Measurements from ENCODE around the gene MEIS2. TPM values are rescaled to one million over a fixed set of nuclear protein-coding genes. Genes with fewer than 3 reads are reported as not detected.

Gene MEIS2
- polyA plus RNA-seq, 2 of the 4 experiments (the other 2 are of a cell fraction): 7.3 to 11.1 TPM

GRCh38 chr15:37107744-37108380 lies 7.5 kb upstream of the MEIS2 start (continued):
- TF ChIP-seq ATOH8 (CRISPR knock-in tag; IDR thresholded peaks at IDR 0.05; ENCODE audit: low read depth) (no peak), EHF (CRISPR knock-in tag; IDR thresholded peaks at IDR 0.05) (no peak), REST (IDR thresholded peaks at IDR 0.05) (no peak), NPAS2 (CRISPR knock-in tag; IDR thresholded peaks at IDR 0.05; ENCODE audit: borderline replicate concordance) (no peak), CHD2 (IDR thresholded peaks at IDR 0.05; ENCODE audit: low read length, partially characterized antibody) (no peak)

GRCh38 chr15:37107071-37107743 lies 6.9 kb upstream of the MEIS2 start:
- no peak for ATAC-seq
- DNase-seq (ENCODE audit: low read depth in 1 of 2, low spot score in 1 of 2): no peak
- Histone ChIP-seq H3K4me1 (no peaks in the 10 kb centered on the region), H3K9me3 (no peaks in the 10 kb centered on the region), H3K4me2 (no peak overlapping the region), H3K4me3 (no peak overlapping the region), H3K27ac (no peak overlapping the region)
- WGBS (ENCODE audit: missing lambda C conversion rate): 96% methylated on average over 23 of the region's 25 CpGs
- CTCF ChIA-PET: no interaction called here
- no peak for TF ChIP-seq RNF2 (IDR thresholded peaks at IDR 0.05; ENCODE audit: borderline replicate concordance, low read depth)
- TF ChIP-seq E2F6 (IDR thresholded peaks at IDR 0.05; ENCODE audit: borderline replicate concordance, low read depth): no peak
- TF ChIP-seq JUN (IDR thresholded peaks at IDR 0.05): no peak
- TF ChIP-seq BCL3 (IDR thresholded peaks at IDR 0.05): no peak
- TF ChIP-seq ESRRA (IDR thresholded peaks at IDR 0.05; ENCODE audit: borderline replicate concordance, low read length): no peak
- TF ChIP-seq ZC3H11A (IDR thresholded peaks at IDR 0.05): no peak
- TF ChIP-seq CHD2 (IDR thresholded peaks at IDR 0.05; ENCODE audit: low read length, partially characterized antibody): no peak
- TF ChIP-seq FOXS1 (CRISPR knock-in tag; IDR thresholded peaks at IDR 0.05): no peak
- TF ChIP-seq ZNF302 (CRISPR knock-in tag; IDR thresholded peaks at IDR 0.05): no peak
- POLR2A ChIA-PET: no interaction called here
- no peak for FAIRE-seq

GRCh38 chr15:37106490-37107001 lies 6.2 kb upstream of the MEIS2 start:
- H3K9me3 ChIP-seq: no peaks in the 10 kb centered on the region
- H3K27ac ChIP-seq: no peak overlapping the region
- CTCF ChIA-PET: no interaction called here
- POLR2A ChIA-PET: no interaction called here
- no peak overlapping the region for H3K4me2 ChIP-seq
- no peaks in the 10 kb centered on the region for H3K4me1 ChIP-seq
- ATAC-seq (no peak), DNase-seq (ENCODE audit: low read depth in 1 of 2, low spot score in 1 of 2) (no peak), FAIRE-seq (no peak)
- H3K4me3 ChIP-seq: no peak overlapping the region
- no peak for TF ChIP-seq POLR2AphosphoS2 (conservative IDR thresholded peaks at IDR 0.05; ENCODE audit: low read length)
- no peak for TF ChIP-seq FOSL2 (IDR thresholded peaks at IDR 0.05)
- no peak for TF ChIP-seq FOSL2 (CRISPR knock-in tag; IDR thresholded peaks at IDR 0.05)
- no peak for TF ChIP-seq NPAS2 (CRISPR knock-in tag; IDR thresholded peaks at IDR 0.05; ENCODE audit: borderline replicate concordance)
- TF ChIP-seq REST (IDR thresholded peaks at IDR 0.05): no peak
- WGBS (ENCODE audit: missing lambda C conversion rate): 88% methylated on average over 23 of the region's 23 CpGs
